Heart left ventricle (tissue), 16 donors: ENCODE data around the gene PNPLA2. TPM values are rescaled to one million over a fixed set of nuclear protein-coding genes. Genes with fewer than 3 reads are reported as not detected.

ENCODE experiments used
- ATAC-seq, 4 donors: fragments of 200-7000 bp; cut with Tn5 transposase; one replicate each; pipeline ENCODE4 v1.9.1; 2020 to 2022; ENCODE audit warnings: moderate library complexity in 4 of 4, mild to moderate bottlenecking in 3 of 4, moderate number of reproducible peaks in 1 of 4
- DNase-seq, 5 donors: peaks; one replicate each; pipeline ENCODE4 v3.0.0-alpha.2; 2020
- H3K27ac ChIP-seq, 12 donors: fragments of 200-600 bp; sonication (generic) in 4 of 12; one replicate each; pipeline versions ENCODE4 v1.5.0 to v1.8.0; 2016 to 2022; ENCODE audit warnings: mild to moderate bottlenecking in 2 of 12
- H3K27me3 ChIP-seq, 9 donors: fragments of 200-600 bp; sonication (generic) in 2 of 9; one replicate each; pipeline versions ENCODE4 v1.5.1 to v1.8.0; 2016 to 2022; ENCODE audit warnings: mild to moderate bottlenecking in 3 of 9
- H3K36me3 ChIP-seq, 9 donors: fragments of 200-600 bp; sonication (generic) in 2 of 9; one replicate each; pipeline versions ENCODE4 v1.5.0 to v1.8.0; 2018 to 2022; ENCODE audit warnings: mild to moderate bottlenecking in 2 of 9
- H3K4me1 ChIP-seq, 12 donors: fragments of 200-600 bp; sonication (generic) in 4 of 12; one replicate each; pipeline versions ENCODE4 v1.5.0 to v1.8.0; 2016 to 2022; ENCODE audit warnings: mild to moderate bottlenecking in 3 of 12
- H3K4me3 ChIP-seq, 12 donors: fragments of 200-600 bp; sonication (generic) in 4 of 12; one replicate each; pipeline versions ENCODE4 v1.5.0 to v1.8.0; 2017 to 2022; ENCODE audit warnings: mild to moderate bottlenecking in 9 of 12, moderate library complexity in 4 of 12
- H3K9me3 ChIP-seq, 12 donors: fragments of 200-600 bp; sonication (generic) in 4 of 12; one replicate each; pipeline versions ENCODE4 v1.5.0 to v1.8.0; 2016 to 2022; ENCODE audit warnings: mild to moderate bottlenecking in 1 of 12
- CTCF ChIP-seq, 12 donors: fragments of 200-600 bp; sonication (generic) in 4 of 12; IDR thresholded peaks; one replicate each; pipeline versions ENCODE4 v1.5.0 to v1.8.0; 2018 to 2022; ENCODE audit warnings: antibody characterized with exemption in 12 of 12, mild to moderate bottlenecking in 5 of 12
- POLR2A ChIP-seq, 2 donors: fragments of 450-650 bp; IDR thresholded peaks; one replicate each; pipeline ENCODE4 v1.6.1; 2017; ENCODE audit warnings: antibody characterized with exemption in 2 of 2, mild to moderate bottlenecking in 2 of 2, moderate library complexity in 2 of 2
- whole genome bisulfite sequencing, 4 donors: extraction: QIAGEN DNeasy Blood & Tissue Kit in 2 of 4; methylation state at CpG; one replicate each; pipeline versions ENCODE4 v1.1.5 to v1.1.7; 2013 to 2018; 5-methylcytosine and 5-hydroxymethylcytosine counted together
- intact Hi-C, 10 donors: fragments of 100-400 bp; cut with DNase I; formaldehyde crosslinking; loops; one replicate each; pipeline versions ENCODE4 v1.11.1 to v1.14.2; 2022
- polyA plus RNA-seq, 2 donors: library from polyadenylated mRNA; stranded (reverse); fragments of 200-250 nt; gene quantifications; one replicate each; pipeline ENCODE4 v1.2.3, GENCODE V29; 2013
- total RNA-seq, 9 donors: library from RNA; depleted of rRNA in 2 of 9; stranded (reverse); fragments of >200 nt in 2 of 9; fragmentation: NEBNext Ultra II Directional in 3 of 9; extraction: Animal tissue kit (Norgen Biotek cat#: 25700) in 3 of 9; gene quantifications; one replicate each; pipeline versions ENCODE4 v1.1.0 to v1.2.4, GENCODE V29; 2016 to 2023
- donor health status: ischemic (EF 13 %, LVEDD 7.1; RV severe dilation, severe dysfunction).
- donor health status: healthy with polysubstance abuse.
- donor health status: DM: no; HTN: yes; CAD: no.
- donor health status: DM: no; HTN: no; CAD: no.
- donor health status: ischemic (EF 25% LVEDD 6.9; RV normal size, moderate dysfunction).
- donor health status: ischemic (EF 25% LVEDD 5.7; RV mildly dilated, moderate dysfunction).
- donor health status: healthy.
- donor health status: DM: yes; HTN: yes; CAD: no.
- donor health status: ischemic (EF 35%, LVEDD 5.7; RV mildly dilated, moderate dysfunction).
- donor health status: nonischemic (EF 11% LVEDD 7.7; RV severe dilation, severe dysfunction).
- donor health status: DM: yes; HTN: yes; CAD: no.
- donor health status: PGD.
- donor health status: ischemic (EF 29% LVEDD 5.4; RV normal size, mild dysfunction).
- donor health status: nonischemic (EF 23%, LVEDD 6.1; RV moderate dilation, normal function).

Gene PNPLA2
- total and polyA plus RNA-seq, 11 donors, result 112 to 348 (median 215) TPM

- intact Hi-C loops, result loop anchor here in 1 of 10 donors (10.0 kb wide), 1 partner anchor 448 kb away; no protein-coding TSS in a partner anchor
- Histone ChIP-seq H3K27me3 (no peaks in the 10 kb centered on the region), H3K36me3 (peaks cover 0 to 38% (median 9%) of the 10 kb centered on the region in 9 donors), H3K27ac (no peak overlapping the region), H3K4me3 (no peak overlapping the region), H3K4me1 (peaks cover 4 to 37% (median 22%) of the 10 kb centered on the region in 12 donors), H3K9me3 (no peaks in the 10 kb centered on the region)
- no peak for DNase-seq
- 93 to 95% (median 94%) methylated on average over 18 to 28 of the region's 28 CpGs for WGBS, 4 donors
- no peak for ATAC-seq
- no peak for TF ChIP-seq CTCF (IDR thresholded peaks at IDR 0.05)
- TF ChIP-seq POLR2A (IDR thresholded peaks at IDR 0.05), result no peak
These were observed 15.8 kb upstream of the PNPLA2 start for GRCh38 chr11:802693-803466.

- 89 to 93% (median 93%) methylated on average over 7 to 8 of the region's 8 CpGs; no CpG with 5 or more reads in 1 of the 4 donors for WGBS, 4 donors
- Histone ChIP-seq H3K27me3 (no peaks in the 10 kb centered on the region), H3K9me3 (no peaks in the 10 kb centered on the region), H3K27ac (no peak overlapping the region), H3K4me1 (peaks cover 4 to 37% (median 23%) of the 10 kb centered on the region in 12 donors), H3K36me3 (peaks cover 0 to 38% (median 9%) of the 10 kb centered on the region in 9 donors), H3K4me3 (no peak overlapping the region)
- DNase-seq (no peak), ATAC-seq (no peak)
- intact Hi-C loops, result loop anchor here in 1 of 10 donors (10.0 kb wide), 1 partner anchor 449 kb away; no protein-coding TSS in a partner anchor
- TF ChIP-seq POLR2A (IDR thresholded peaks at IDR 0.05) (no peak), CTCF (IDR thresholded peaks at IDR 0.05) (no peak)
These were observed 15.3 kb upstream of the PNPLA2 start for GRCh38 chr11:803467-803742.

- intact Hi-C loops, result loop anchor here in 1 of 10 donors (10.0 kb wide), 1 partner anchor 449 kb away; no protein-coding TSS in a partner anchor
- H3K27me3 ChIP-seq, result no peaks in the 10 kb centered on the region
- no peaks in the 10 kb centered on the region for H3K9me3 ChIP-seq
- peaks cover 4 to 40% (median 27%) of the 10 kb centered on the region in 12 donors for H3K4me1 ChIP-seq
- TF ChIP-seq POLR2A (IDR thresholded peaks at IDR 0.05), result no peak
- DNase-seq (no peak), ATAC-seq (no peak)
- H3K27ac ChIP-seq, result peak overlapping the region in 8 of 12 donors; percentile 87 to 96 (median 94)
- H3K36me3 ChIP-seq, result peaks cover 0 to 38% (median 9%) of the 10 kb centered on the region in 9 donors
- 50 to 65% (median 58%) methylated on average over 18 to 26 of the region's 26 CpGs for WGBS, 4 donors
- peak overlapping the region in 10 of 12 donors; percentile 54 to 79 (median 66) for H3K4me3 ChIP-seq
These were observed 14.7 kb upstream of the PNPLA2 start for GRCh38 chr11:803770-804598.

GRCh38 chr11:804599-804964 is 14.1 kb upstream of the PNPLA2 start:
- no peak for DNase-seq
- peaks cover 0 to 35% (median 9%) of the 10 kb centered on the region in 9 donors for H3K36me3 ChIP-seq
- peak overlapping the region; percentile 75 to 96 (median 93) for H3K27ac ChIP-seq
- no peaks in the 10 kb centered on the region for H3K9me3 ChIP-seq
- no peak for ATAC-seq
- H3K27me3 ChIP-seq, result no peaks in the 10 kb centered on the region
- WGBS, 4 donors, result 4 to 10% (median 5%) methylated on average over 14 to 18 of the region's 18 CpGs
- H3K4me1 ChIP-seq, result peaks cover 4 to 41% (median 27%) of the 10 kb centered on the region in 12 donors
- peak overlapping the region; percentile 54 to 79 (median 66) for H3K4me3 ChIP-seq
- intact Hi-C loops, result loop anchor here in 1 of 10 donors (10.0 kb wide), 1 partner anchor 450 kb away; no protein-coding TSS in a partner anchor
- no peak for TF ChIP-seq CTCF (IDR thresholded peaks at IDR 0.05)
- TF ChIP-seq POLR2A (IDR thresholded peaks at IDR 0.05), result no peak
